ENCODE data around the gene RIMBP2.

RIMBP2 gene

DNA sequence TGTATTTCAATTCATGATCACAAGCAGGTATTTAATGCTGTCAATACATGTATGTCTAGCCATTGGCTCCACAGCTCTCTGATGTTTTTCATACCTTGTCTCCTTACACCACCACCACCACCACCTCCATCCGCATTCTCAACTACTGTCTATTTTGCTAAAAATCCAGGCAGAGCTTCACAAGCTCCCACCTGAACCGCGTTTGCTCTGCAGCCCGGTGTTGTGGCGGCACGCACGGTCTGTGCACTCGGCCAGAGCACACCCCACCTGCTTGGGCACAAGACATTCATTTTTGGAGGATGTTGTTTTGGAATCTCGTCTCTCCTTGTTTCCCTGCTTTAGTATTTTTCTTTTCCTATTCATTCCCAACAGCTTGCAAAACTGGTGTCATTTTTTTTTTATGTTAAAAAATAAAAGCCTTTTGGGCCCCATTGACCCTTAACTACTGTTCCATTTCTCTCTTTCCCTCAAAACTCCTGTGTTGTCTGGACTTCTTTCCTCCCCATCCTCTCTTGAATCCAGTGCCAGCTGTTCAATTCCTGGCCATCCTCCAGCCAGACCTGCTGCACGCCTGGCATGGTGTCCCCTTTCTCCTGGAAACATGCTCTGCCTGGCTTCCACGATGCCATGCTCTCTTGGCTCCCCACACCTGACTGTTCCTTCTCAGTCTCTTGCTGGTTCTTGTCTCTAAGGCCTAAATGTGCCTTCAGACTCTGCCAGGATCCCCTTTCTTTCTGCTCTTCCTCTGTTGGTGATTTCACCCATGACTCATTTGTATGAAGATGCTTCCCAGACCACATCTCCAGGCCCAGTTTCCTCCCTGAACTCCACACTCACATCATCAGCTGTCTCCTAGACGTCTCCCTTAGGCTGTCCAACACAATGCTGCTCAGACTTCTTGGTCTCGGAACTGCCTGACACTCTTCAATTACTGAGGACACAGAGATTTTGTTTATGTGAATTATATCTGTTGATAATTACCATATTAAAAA lies 340.5 kb downstream of the RIMBP2 start:
- Histone ChIP-seq H3K27me3 (ENCODE audit: control insufficient read depth, insufficient read depth, low read length) (no peaks in the 10 kb centered on the region), H3K4me2 (ENCODE audit: low read length) (no peak overlapping the region), H3K9me3 (ENCODE audit: control insufficient read depth, low read length) (no peaks in the 10 kb centered on the region), H2AFZ (no peak overlapping the region), H3K79me2 (no peaks in the 10 kb centered on the region), H3K4me3 (ENCODE audit: low read depth, low read length) (no peak overlapping the region), H3K4me1 (no peaks in the 10 kb centered on the region), H3K9ac (no peak overlapping the region), H3K27ac (no peak overlapping the region), H3K36me3 (ENCODE audit: control insufficient read depth, insufficient read depth, low read length) (no peaks in the 10 kb centered on the region)
- no peak for TF ChIP-seq CTCF (IDR thresholded peaks at IDR 0.05)

- Histone ChIP-seq H3K27ac (no peak overlapping the region), H3K4me1 (no peaks in the 10 kb centered on the region), H3K27me3 (ENCODE audit: control insufficient read depth, insufficient read depth, low read length) (no peaks in the 10 kb centered on the region), H3K4me3 (ENCODE audit: low read depth, low read length) (no peak overlapping the region), H3K36me3 (ENCODE audit: control insufficient read depth, insufficient read depth, low read length) (no peaks in the 10 kb centered on the region), H3K4me2 (ENCODE audit: low read length) (no peak overlapping the region), H3K79me2 (no peaks in the 10 kb centered on the region), H2AFZ (no peak overlapping the region), H3K9me3 (ENCODE audit: control insufficient read depth, low read length) (no peaks in the 10 kb centered on the region), H3K9ac (no peak overlapping the region)
- TF ChIP-seq CTCF (IDR thresholded peaks at IDR 0.05), result no peak
Measured at GRCh38 chr12:130374083-130374482, 342.0 kb downstream of the RIMBP2 start.

- Histone ChIP-seq H3K27me3 (ENCODE audit: control insufficient read depth, insufficient read depth, low read length) (no peaks in the 10 kb centered on the region), H3K27ac (no peak overlapping the region), H3K79me2 (no peaks in the 10 kb centered on the region), H2AFZ (no peak overlapping the region), H3K4me2 (ENCODE audit: low read length) (no peak overlapping the region), H3K4me3 (ENCODE audit: low read depth, low read length) (no peak overlapping the region), H3K4me1 (no peaks in the 10 kb centered on the region), H3K9me3 (ENCODE audit: control insufficient read depth, low read length) (no peaks in the 10 kb centered on the region), H3K9ac (no peak overlapping the region), H3K36me3 (ENCODE audit: control insufficient read depth, insufficient read depth, low read length) (no peaks in the 10 kb centered on the region)
- no peak for TF ChIP-seq CTCF (IDR thresholded peaks at IDR 0.05)
Measured at GRCh38 chr12:130372936-130373335, 343.2 kb downstream of the RIMBP2 start.

DNA sequence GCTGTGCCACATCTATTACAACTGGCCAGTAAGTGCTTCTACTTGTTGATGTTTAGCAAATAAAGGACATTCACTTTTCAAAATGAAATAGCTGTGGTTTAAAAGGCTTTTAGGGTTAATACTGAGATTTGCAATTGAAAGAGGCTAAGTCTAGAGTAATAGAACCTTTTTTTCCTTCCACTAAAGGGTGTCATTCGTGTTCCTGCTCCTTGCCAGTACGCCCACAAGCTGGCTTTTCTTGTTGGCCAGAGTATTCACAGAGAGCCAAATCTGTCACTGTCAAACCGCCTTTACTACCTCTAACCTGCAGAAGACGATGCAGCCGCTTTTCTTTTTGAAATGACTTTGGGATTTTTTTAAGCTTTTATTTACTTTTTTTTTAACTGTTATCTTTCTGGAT lies 344.8 kb downstream of the RIMBP2 start:
- H3K27me3 ChIP-seq (ENCODE audit: control insufficient read depth, insufficient read depth, low read length), result no peaks in the 10 kb centered on the region
- H3K9ac ChIP-seq, result no peak overlapping the region
- no peak overlapping the region for H3K27ac ChIP-seq
- no peaks in the 10 kb centered on the region for H3K9me3 ChIP-seq (ENCODE audit: control insufficient read depth, low read length)
- H3K36me3 ChIP-seq (ENCODE audit: control insufficient read depth, insufficient read depth, low read length), result no peaks in the 10 kb centered on the region
- no peak overlapping the region for H3K4me2 ChIP-seq (ENCODE audit: low read length)
- no peak overlapping the region for H2AFZ ChIP-seq
- no peaks in the 10 kb centered on the region for H3K79me2 ChIP-seq
- H3K4me1 ChIP-seq, result no peaks in the 10 kb centered on the region
- H3K4me3 ChIP-seq (ENCODE audit: low read depth, low read length), result no peak overlapping the region
- TF ChIP-seq CTCF (IDR thresholded peaks at IDR 0.05), result no peak

DNA sequence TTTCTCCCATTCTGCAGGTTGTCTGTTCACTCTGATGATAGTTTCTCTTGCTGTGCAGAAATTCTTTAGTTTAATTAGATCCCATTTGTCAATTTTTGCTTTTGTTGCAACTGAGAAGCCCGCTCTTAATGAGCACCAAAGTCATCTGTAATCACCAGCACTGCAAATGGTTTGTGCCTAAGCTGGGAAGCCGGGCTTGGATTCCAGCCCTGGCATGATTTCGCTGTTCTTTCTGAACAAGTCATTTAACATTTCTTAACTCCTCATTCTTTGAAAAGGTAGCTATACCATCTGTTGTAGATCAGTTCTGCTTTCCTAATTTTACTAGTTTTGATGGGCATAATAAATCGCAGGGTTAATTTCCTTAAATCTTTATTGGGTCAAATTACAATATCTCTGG lies 346.3 kb downstream of the RIMBP2 start:
- Histone ChIP-seq H3K9me3 (ENCODE audit: control insufficient read depth, low read length) (no peaks in the 10 kb centered on the region), H3K4me2 (ENCODE audit: low read length) (no peak overlapping the region), H3K36me3 (ENCODE audit: control insufficient read depth, insufficient read depth, low read length) (no peaks in the 10 kb centered on the region), H3K4me1 (no peaks in the 10 kb centered on the region), H2AFZ (no peak overlapping the region), H3K79me2 (no peaks in the 10 kb centered on the region), H3K4me3 (ENCODE audit: low read depth, low read length) (no peak overlapping the region), H3K27ac (no peak overlapping the region), H3K9ac (no peak overlapping the region), H3K27me3 (ENCODE audit: control insufficient read depth, insufficient read depth, low read length) (no peaks in the 10 kb centered on the region)
- TF ChIP-seq CTCF (IDR thresholded peaks at IDR 0.05), result no peak

All from parathyroid adenoma (tissue), 2 donors.